HFF-Myc (cell line): Measurements from ENCODE around the gene MRPS14.

Experiments
- DNase-seq: peaks from one replicate; pipeline ENCODE4 v3.0.0-alpha.2; 2011; ENCODE audit warnings: low read depth; ENCODE audit errors: extremely low read depth
- H3K4me3 ChIP-seq: replicated peaks from 2 replicates; pipeline ENCODE4 v1.5.1; 2011; ENCODE audit warnings: low read depth, mild to moderate bottlenecking, control low read depth, low read length
- TF ChIP-seq, protein P1 (sequence below): IDR thresholded peaks from 2 replicates; pipeline ENCODE4 v1.5.1; 2012; ENCODE audit warnings: mild to moderate bottlenecking, low read depth, low read length, control low read depth; ENCODE audit errors: missing control alignments

The MRPS14 gene

DNA sequence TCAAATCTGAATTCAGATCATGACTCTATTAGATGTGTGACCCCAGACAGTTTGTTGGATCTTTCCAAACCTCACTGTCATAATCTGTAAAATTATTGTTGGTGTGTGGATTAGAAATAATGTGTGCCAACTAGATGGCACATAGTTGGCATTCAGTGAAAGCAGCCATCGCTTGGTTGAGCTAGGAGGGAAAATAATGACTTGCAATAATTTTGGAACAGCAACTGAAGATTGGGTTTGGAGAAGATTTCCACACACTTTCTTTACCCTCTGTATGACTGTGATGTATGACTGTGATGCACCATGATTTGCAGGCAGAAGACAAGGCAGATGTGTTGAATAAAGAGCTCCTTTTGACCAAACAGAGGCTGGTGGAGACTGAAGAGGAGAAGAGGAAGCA is 47.5 kb downstream of the MRPS14 start:
- no peak overlapping the region for H3K4me3 ChIP-seq
- no peak for DNase-seq
- TF ChIP-seq, protein P1, sequence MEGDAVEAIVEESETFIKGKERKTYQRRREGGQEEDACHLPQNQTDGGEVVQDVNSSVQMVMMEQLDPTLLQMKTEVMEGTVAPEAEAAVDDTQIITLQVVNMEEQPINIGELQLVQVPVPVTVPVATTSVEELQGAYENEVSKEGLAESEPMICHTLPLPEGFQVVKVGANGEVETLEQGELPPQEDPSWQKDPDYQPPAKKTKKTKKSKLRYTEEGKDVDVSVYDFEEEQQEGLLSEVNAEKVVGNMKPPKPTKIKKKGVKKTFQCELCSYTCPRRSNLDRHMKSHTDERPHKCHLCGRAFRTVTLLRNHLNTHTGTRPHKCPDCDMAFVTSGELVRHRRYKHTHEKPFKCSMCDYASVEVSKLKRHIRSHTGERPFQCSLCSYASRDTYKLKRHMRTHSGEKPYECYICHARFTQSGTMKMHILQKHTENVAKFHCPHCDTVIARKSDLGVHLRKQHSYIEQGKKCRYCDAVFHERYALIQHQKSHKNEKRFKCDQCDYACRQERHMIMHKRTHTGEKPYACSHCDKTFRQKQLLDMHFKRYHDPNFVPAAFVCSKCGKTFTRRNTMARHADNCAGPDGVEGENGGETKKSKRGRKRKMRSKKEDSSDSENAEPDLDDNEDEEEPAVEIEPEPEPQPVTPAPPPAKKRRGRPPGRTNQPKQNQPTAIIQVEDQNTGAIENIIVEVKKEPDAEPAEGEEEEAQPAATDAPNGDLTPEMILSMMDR, result no peak

GRCh38 chr1:174974711-174975119 is 48.5 kb downstream of the MRPS14 start:
- TF ChIP-seq, protein P1, result no peak
- no peak overlapping the region for H3K4me3 ChIP-seq
- no peak for DNase-seq

- DNase-seq, result no peak
- TF ChIP-seq, protein P1, result no peak
- H3K4me3 ChIP-seq, result no peak overlapping the region
Observed at GRCh38 chr1:174971902-174972301, 51.3 kb downstream of the MRPS14 start.

GRCh38 chr1:174971466-174971865 is 51.8 kb downstream of the MRPS14 start:
- no peak for DNase-seq
- no peak overlapping the region for H3K4me3 ChIP-seq
- TF ChIP-seq, protein P1, result no peak

- H3K4me3 ChIP-seq, result no peak overlapping the region
- no peak for DNase-seq
- TF ChIP-seq, protein P1, result no peak
Observed at GRCh38 chr1:174969977-174970376, 53.2 kb downstream of the MRPS14 start.

- no peak overlapping the region for H3K4me3 ChIP-seq
- no peak for DNase-seq
- TF ChIP-seq, protein P1, result no peak
Observed at GRCh38 chr1:174968750-174969244, 54.4 kb downstream of the MRPS14 start.
